ENCODE measurements around the gene DDI2. TPM values are rescaled to one million over a fixed set of nuclear protein-coding genes. Genes with fewer than 3 reads are reported as not detected.

DDI2 gene
- total and polyA plus RNA-seq, 2 donors (not counting 3 experiments of a cell fraction or from before 2014, with no cell fraction given), result 5.4 to 35.2 TPM

DNA sequence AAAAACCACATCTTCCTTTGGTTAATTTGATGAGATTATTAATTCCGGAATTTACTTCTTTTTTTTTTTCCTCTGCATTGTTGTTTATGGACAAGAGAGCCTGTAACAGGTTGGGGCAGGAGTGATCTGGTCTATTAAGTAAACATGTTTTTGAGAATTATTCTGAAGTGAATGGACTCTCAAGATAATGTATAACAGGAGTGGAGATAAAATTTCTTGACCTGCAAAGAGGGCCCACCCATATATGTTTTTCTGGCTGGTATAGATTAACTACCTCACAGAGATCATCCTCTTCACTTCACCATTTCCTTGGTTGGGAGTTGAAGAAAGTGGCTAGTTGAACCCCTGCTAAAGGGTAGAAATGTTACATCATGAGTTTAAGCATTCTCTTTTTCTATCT, 10.7 kb downstream of the DDI2 start:
- CTCF ChIA-PET, result no interaction called here
- dilution Hi-C loops (cut with MboI; ENCODE audit: extremely low pct_ligation_motif_present, low sequenced_read_pairs), result no loop called here
- Histone ChIP-seq H3K9me3 (replicated peaks; ENCODE audit: control insufficient read depth, insufficient read depth, low read length) (no peaks in the 10 kb centered on the region), H3K36me3 (ENCODE audit: control insufficient read depth in 2 of 2, extremely low read depth in 1 of 2, insufficient read depth in 2 of 2, low read length in 2 of 2) (peaks cover 6 to 14% of the 10 kb centered on the region in 2 experiments), H3K9ac (replicated peaks; ENCODE audit: extremely low read depth, insufficient read depth, low read length) (no peak overlapping the region), H3K27ac (ENCODE audit: insufficient read depth, low read depth, low read length) (no peak overlapping the region), H2AFZ (ENCODE audit: low read depth, low read length) (no peak overlapping the region), H4K20me1 (replicated peaks; ENCODE audit: control insufficient read depth, extremely low read depth, insufficient read depth, low read length) (no peaks in the 10 kb centered on the region), H3K9me1 (replicated peaks; ENCODE audit: control insufficient read depth, extremely low read depth, insufficient read depth, low read length) (no peaks in the 10 kb centered on the region), H3K4me3 (replicated peaks in 1 of 3; ENCODE audit: insufficient read depth in 1 of 3, low read depth in 1 of 3, low read length in 3 of 3) (no peak overlapping the region), H3K4me2 (ENCODE audit: insufficient read depth, low read length) (no peak overlapping the region), H3K79me2 (ENCODE audit: control insufficient read depth, insufficient read depth, low read length) (peaks cover 51% of the 10 kb centered on the region), H3K4me1 (ENCODE audit: control insufficient read depth, extremely low read depth, insufficient read depth, low read length) (no peaks in the 10 kb centered on the region), H3K27me3 (ENCODE audit: control insufficient read depth in 2 of 2, insufficient read depth in 2 of 2, low read length in 2 of 2) (no peaks in the 10 kb centered on the region)
- TF ChIP-seq, protein P1, sequence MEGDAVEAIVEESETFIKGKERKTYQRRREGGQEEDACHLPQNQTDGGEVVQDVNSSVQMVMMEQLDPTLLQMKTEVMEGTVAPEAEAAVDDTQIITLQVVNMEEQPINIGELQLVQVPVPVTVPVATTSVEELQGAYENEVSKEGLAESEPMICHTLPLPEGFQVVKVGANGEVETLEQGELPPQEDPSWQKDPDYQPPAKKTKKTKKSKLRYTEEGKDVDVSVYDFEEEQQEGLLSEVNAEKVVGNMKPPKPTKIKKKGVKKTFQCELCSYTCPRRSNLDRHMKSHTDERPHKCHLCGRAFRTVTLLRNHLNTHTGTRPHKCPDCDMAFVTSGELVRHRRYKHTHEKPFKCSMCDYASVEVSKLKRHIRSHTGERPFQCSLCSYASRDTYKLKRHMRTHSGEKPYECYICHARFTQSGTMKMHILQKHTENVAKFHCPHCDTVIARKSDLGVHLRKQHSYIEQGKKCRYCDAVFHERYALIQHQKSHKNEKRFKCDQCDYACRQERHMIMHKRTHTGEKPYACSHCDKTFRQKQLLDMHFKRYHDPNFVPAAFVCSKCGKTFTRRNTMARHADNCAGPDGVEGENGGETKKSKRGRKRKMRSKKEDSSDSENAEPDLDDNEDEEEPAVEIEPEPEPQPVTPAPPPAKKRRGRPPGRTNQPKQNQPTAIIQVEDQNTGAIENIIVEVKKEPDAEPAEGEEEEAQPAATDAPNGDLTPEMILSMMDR (IDR thresholded peaks at IDR 0.05; ENCODE audit: extremely low read depth in 1 of 2, insufficient read depth in 1 of 2, low read depth in 1 of 2, low read length in 2 of 2), result no peak
- TF ChIP-seq MYC (IDR thresholded peaks at IDR 0.05; ENCODE audit: low read depth, low read length), result no peak
- no peak for TF ChIP-seq JUN (IDR thresholded peaks at IDR 0.05; ENCODE audit: borderline replicate concordance, insufficient read depth, insufficient read length, low read depth)
- TF ChIP-seq POLR2A (IDR thresholded peaks at IDR 0.05; ENCODE audit: low read depth, low read length), result no peak
- TF ChIP-seq, protein P2, sequence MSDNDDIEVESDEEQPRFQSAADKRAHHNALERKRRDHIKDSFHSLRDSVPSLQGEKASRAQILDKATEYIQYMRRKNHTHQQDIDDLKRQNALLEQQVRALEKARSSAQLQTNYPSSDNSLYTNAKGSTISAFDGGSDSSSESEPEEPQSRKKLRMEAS (IDR thresholded peaks at IDR 0.05; ENCODE audit: insufficient read depth, insufficient read length), result no peak
- TF ChIP-seq GATA2 (IDR thresholded peaks at IDR 0.05; ENCODE audit: insufficient read depth, insufficient read length, low read depth, low read length), result no peak
- no peak for TF ChIP-seq FOS (IDR thresholded peaks at IDR 0.05; ENCODE audit: borderline replicate concordance, insufficient read depth, low read length)
- no peak for TF ChIP-seq POLR2AphosphoS5 (IDR thresholded peaks at IDR 0.05; ENCODE audit: insufficient read depth, low read depth, low read length)
- FAIRE-seq, result no peak
- intact Hi-C loops (cut with micrococcal nuclease), result no loop called here
- POLR2A ChIA-PET, result no interaction called here
- no TSS peak for BruUV-seq (replicated peaks)
- no peak for DNase-seq (ENCODE audit: low read depth, low spot score)
